GM19099 (cell line): Measurements from ENCODE around the gene CHMP4A.
A peak's percentile ranks its signal among the peaks of the same experiment; 100 is the strongest.

ENCODE experiments used
- POLR2A ChIP-seq: IDR thresholded peaks from 3 replicates; pipeline ENCODE4 v1.6.1; 2011; ENCODE audit warnings: low read depth; ENCODE audit not compliant: insufficient read length; ENCODE audit errors: extremely low read depth

CHMP4A gene

GRCh38 chr14:24164518-24164991, 48.7 kb downstream of the CHMP4A start:
- TF ChIP-seq POLR2A: peak; percentile 8

DNA sequence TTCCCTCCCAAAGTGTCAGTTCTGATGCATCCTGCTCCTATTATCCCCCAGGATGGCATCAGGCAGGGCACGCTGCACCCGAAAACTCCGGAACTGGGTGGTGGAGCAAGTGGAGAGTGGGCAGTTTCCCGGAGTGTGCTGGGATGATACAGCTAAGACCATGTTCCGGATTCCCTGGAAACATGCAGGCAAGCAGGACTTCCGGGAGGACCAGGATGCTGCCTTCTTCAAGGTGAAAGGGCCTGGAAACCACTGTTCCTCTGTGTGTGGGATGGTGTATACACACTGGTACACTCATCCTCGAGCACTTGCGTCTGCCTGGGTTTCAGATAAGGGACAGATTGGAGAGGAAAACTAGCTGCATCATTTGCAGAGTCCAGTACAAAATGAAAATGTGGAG, 51.2 kb downstream of the CHMP4A start:
- TF ChIP-seq POLR2A: no peak

- peak; percentile 97 for TF ChIP-seq POLR2A
Observed at GRCh38 chr14:24160850-24161804, 52.2 kb downstream of the CHMP4A start, which contains the start of gene IRF9. Gene IRF9 (plus strand): TSS chr14:24161265. CDS start chr14:24162145, 880 bp downstream.

- TF ChIP-seq POLR2A: no peak
Observed at GRCh38 chr14:24160499-24160849, 52.8 kb downstream of the CHMP4A start.

DNA sequence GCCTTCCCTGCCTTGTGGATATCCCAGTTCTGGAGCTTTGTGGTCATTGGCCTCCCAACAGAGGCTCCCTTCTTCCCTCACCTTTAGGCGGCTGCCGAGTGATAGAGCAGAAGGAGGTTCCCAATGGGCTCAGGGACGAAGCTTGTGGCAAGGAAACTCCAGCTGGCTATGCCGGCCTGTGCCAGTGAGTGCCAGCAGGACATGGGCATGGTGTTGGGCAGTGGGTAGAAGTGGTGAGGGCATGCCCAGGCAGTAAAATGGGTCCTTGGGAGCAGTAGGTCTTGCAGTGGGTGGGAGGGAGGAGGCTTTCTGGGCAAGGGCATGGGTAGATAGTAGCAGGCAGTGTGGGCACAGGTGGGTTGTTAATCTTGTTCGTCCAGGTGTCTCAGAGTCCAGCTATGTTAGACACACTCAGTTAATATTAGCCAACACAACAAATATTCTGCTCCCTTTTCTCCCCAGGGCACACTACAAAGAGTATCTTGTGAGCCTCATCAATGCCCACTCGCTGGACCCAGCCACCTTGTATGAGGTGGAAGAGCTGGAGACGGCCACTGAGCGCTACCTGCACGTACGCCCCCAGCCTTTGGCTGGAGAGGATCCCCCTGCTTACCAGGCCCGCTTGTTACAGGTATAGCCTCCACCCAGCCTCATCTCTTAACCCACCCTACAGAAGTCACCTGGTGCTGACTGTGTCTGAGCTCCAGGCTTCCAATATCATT, 53.4 kb downstream of the CHMP4A start:
- TF ChIP-seq POLR2A: no peak
